GM12874 (cell line): ENCODE results near the gene KDR.

Experiments
- CTCF ChIP-seq: IDR thresholded peaks from 2 replicates; pipeline ENCODE4 v1.5.1; 2011; ENCODE audit warnings: low read depth, mild to moderate bottlenecking, control low read depth, low read length, moderate library complexity; ENCODE audit not compliant: insufficient read depth

The KDR gene

DNA sequence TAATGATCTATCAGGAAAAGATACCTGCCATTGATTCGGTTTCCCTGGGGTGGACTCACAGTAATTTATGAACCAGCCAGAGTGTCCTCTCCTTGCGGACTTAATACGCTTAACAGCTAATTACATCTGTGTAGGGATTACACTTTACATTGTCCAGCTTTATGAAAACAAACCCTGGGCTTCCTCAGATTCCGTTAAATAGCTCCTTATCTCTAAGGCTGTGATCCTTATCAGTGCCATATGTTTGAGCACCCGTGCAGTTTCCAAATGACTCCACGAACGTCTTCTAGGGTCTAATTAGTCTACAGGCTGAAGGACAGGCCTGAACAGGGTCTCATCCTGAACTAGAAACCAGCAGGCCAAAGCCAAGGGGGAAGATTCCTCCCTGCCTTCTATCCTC lies 56.9 kb downstream of the KDR start:
- no peak for TF ChIP-seq CTCF

DNA sequence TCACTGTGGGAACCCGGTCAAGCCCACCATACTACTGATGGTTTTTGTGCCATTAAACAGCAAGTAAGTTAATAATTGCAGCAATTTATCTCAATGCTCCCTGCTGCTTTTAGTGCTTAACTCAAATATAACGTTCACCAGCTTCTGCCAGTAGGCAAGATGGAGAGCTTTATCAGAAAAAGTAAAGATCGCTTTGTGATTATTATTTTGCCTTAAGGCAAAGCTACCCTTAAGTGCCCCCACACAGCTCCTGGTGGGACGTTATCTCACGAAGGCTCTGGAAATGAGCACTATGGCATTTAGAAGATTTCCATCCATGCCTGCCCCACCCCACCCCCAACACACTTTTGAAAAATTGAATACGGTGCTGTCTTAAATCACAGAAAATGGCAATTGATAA lies 59.4 kb downstream of the KDR start:
- no peak for TF ChIP-seq CTCF

DNA sequence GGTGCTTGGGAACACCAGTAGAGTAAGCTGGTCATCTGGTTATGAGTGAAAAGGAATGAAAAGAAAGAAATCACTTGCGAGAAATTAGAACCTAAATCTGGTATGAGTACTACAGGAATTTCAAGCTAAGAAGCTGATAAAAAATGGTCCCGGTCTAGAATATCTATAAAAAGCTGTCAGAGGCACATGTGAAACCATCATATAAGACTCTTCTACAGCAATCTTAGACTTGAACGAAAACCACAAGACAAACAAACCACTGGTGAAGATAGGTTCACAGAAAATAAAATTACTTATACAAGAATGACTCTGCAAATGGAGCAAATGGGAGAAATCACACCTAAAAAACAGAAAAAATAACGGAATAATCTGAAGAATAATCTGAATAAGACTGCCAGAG lies 69.9 kb downstream of the KDR start:
- no peak for TF ChIP-seq CTCF

GRCh38 chr4:55051532-55051931 lies 73.9 kb downstream of the KDR start:
- TF ChIP-seq CTCF: no peak

GRCh38 chr4:55050418-55050950 lies 74.9 kb downstream of the KDR start:
- no peak for TF ChIP-seq CTCF

DNA sequence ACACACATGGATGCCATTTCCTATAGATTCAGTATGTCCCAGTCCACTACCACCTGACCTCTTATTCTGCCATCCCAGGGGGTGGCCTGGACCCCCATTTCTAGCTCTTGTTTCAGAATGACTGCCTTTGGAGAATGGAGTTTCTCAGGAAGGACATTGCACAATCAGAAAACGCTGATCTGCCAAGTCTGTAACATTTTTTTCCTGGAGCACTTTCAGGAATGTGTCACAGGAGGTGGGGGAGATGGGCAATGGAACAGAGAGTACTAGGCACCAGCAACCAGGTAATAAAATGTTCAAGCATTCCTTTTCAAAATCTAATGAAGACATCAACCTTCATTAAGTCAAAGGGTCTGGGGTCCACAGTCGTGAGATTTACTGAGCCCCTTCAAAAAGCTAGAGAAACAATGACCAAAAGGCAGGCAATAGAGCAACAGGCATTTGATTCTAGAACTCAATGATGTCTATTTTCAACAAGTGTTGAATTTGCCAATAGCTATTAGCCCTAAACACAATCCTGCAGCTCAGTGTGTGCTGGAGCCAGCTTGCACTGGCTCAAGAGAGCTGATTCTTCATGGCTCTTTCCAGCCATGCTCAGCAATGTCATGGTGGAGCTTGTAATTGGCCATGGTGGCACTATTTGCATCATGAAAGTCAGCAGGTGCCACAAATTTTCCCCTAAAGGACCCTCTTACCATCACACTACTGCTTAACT lies 87.1 kb downstream of the KDR start:
- TF ChIP-seq CTCF: no peak

- no peak for TF ChIP-seq CTCF
Observed at GRCh38 chr4:55037728-55038127, 87.7 kb downstream of the KDR start.
